Measurements from ENCODE around the gene RASA4.
"Not testable (repeated sequence)": the region's sequence is repeated elsewhere in the genome, so short reads cannot be mapped to it uniquely, and the experiment has no call there.

DNA sequence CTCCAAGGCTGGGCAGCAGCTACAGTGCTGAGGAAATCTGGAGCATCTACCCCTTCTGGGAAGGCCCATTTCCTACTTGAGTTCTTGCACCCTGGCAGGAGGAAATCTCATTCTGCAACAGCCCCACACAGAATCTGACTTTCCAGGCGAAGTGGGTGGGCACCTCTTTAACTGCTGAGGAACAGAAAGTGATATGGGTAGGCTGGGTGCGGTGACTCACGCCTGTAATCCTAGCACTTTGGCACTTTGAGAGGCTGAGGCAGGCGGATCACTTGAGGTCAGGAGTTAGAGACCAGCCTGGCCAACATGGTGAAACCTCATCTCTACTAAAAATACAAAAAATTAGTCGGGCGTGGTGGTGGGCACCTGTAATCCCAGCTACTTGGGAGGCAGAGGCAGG is 41.9 kb downstream of the RASA4 start:
- not testable (repeated sequence) for TF ChIP-seq CTCF (IDR thresholded peaks at IDR 0.05; ENCODE audit: insufficient read depth, low read length, poor library complexity, severe bottlenecking); EZH2phosphoT487 (conservative IDR thresholded peaks at IDR 0.05; ENCODE audit: low read length)
